ENCODE measurements around the gene SEMA6A. TPM values are rescaled to one million over a fixed set of nuclear protein-coding genes. Genes with fewer than 3 reads are reported as not detected.

Gene SEMA6A
- total and polyA plus RNA-seq, 4 donors: 3.4 to 31.6 (median 12.0) TPM

DNA sequence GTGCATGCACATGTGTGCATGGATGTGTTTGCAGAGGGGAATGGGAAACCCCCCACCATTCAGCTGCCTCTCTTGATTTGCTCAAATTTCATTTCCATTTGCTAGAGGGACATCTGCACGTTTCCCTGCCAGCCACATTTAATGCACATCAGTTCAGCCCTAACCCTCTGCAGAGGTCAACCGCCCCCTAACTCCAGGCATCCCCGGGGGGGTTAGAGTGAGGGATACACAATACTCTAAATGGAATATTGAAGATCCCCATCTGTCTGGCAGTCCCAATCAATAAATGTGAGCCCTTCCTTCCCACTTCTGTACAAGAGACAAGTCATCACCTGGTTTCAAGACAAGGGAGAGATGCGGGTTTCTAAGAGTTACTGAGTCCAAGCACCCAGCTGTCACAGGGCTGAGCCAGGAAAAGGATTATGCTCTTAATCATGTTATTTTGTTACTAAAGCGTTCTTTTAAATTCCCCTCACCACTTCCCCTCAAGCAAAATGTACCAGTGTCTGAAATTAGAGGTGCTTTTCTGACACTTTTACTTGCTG lies 134.1 kb downstream of the SEMA6A start:
- Histone ChIP-seq H3K36me3 (ENCODE audit: control insufficient read depth in 4 of 4, insufficient read depth in 4 of 4, low read length in 4 of 4) (peaks cover 0 to 2% (median 0%) of the 10 kb centered on the region in 4 donors), H3K4me3 (no peak overlapping the region), H3K27ac (ENCODE audit: low read depth in 1 of 2, low read length in 1 of 2) (no peak overlapping the region), H3K4me1 (ENCODE audit: control insufficient read depth in 5 of 5, insufficient read depth in 5 of 5, low read length in 5 of 5) (peaks cover 0 to 12% (median 0%) of the 10 kb centered on the region in 5 donors), H3K9me3 (ENCODE audit: control insufficient read depth in 4 of 4, insufficient read depth in 3 of 4, low read length in 3 of 4) (no peaks in the 10 kb centered on the region), H3K27me3 (ENCODE audit: control insufficient read depth in 3 of 3, insufficient read depth in 3 of 3, low read length in 2 of 3) (no peaks in the 10 kb centered on the region), H3K9ac (ENCODE audit: insufficient read depth in 1 of 2, low read length in 2 of 2) (no peak overlapping the region)
- TF ChIP-seq, protein P1, sequence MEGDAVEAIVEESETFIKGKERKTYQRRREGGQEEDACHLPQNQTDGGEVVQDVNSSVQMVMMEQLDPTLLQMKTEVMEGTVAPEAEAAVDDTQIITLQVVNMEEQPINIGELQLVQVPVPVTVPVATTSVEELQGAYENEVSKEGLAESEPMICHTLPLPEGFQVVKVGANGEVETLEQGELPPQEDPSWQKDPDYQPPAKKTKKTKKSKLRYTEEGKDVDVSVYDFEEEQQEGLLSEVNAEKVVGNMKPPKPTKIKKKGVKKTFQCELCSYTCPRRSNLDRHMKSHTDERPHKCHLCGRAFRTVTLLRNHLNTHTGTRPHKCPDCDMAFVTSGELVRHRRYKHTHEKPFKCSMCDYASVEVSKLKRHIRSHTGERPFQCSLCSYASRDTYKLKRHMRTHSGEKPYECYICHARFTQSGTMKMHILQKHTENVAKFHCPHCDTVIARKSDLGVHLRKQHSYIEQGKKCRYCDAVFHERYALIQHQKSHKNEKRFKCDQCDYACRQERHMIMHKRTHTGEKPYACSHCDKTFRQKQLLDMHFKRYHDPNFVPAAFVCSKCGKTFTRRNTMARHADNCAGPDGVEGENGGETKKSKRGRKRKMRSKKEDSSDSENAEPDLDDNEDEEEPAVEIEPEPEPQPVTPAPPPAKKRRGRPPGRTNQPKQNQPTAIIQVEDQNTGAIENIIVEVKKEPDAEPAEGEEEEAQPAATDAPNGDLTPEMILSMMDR (IDR thresholded peaks at IDR 0.05; ENCODE audit: control extremely low read depth, extremely low read depth): no peak
- ATAC-seq (ENCODE audit: insufficient read depth, low FRiP score): no peak
- no peak for DNase-seq
- 90 to 91% methylated on average over 5 of the region's 5 CpGs for WGBS, 2 donors

- WGBS, 2 donors: 82 to 83% methylated on average over 5 of the region's 5 CpGs
- ATAC-seq (ENCODE audit: insufficient read depth, low FRiP score) (no peak), DNase-seq (no peak)
- H3K9me3 ChIP-seq (ENCODE audit: control insufficient read depth in 4 of 4, insufficient read depth in 3 of 4, low read length in 3 of 4): no peaks in the 10 kb centered on the region
- no peaks in the 10 kb centered on the region for H3K27me3 ChIP-seq (ENCODE audit: control insufficient read depth in 3 of 3, insufficient read depth in 3 of 3, low read length in 2 of 3)
- H3K27ac ChIP-seq (ENCODE audit: low read depth in 1 of 2, low read length in 1 of 2): no peak overlapping the region
- H3K36me3 ChIP-seq (ENCODE audit: control insufficient read depth in 4 of 4, insufficient read depth in 4 of 4, low read length in 4 of 4): no peaks in the 10 kb centered on the region
- H3K9ac ChIP-seq (ENCODE audit: insufficient read depth in 1 of 2, low read length in 2 of 2): no peak overlapping the region
- TF ChIP-seq, protein P1 (IDR thresholded peaks at IDR 0.05; ENCODE audit: control extremely low read depth, extremely low read depth): no peak
- H3K4me3 ChIP-seq: no peak overlapping the region
- H3K4me1 ChIP-seq (ENCODE audit: control insufficient read depth in 5 of 5, insufficient read depth in 5 of 5, low read length in 5 of 5): peaks cover 0 to 12% (median 0%) of the 10 kb centered on the region in 5 donors
Observed at GRCh38 chr5:116439905-116440304, 134.7 kb downstream of the SEMA6A start.

DNA sequence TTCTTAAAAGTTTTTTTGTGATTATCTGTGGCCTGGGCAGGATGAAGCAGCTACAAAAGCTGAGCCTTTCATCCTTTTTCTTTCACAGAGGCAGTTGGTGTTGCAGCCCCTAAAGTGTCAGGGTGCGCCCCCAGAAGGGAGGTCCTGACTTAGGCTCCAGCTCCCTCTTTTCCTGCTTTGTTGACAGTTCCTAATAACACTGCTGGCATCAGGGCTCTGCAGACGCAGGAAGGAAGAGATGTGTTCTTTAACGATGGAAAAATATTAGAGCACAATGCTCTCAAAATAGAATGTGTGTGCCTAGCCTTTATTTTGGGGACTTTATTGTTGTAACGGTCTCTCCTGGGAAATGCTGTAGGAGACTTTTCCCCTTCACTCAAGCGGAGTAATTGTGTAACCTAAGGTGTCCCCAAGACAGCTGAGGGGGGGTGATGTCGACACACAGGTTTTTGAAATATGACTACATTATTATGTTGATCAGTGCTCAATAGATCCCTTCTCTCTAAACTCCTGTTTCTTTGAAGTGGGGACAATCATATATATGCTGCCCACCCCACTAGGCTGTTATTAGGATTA lies 135.6 kb downstream of the SEMA6A start:
- ATAC-seq (ENCODE audit: insufficient read depth, low FRiP score) (no peak), DNase-seq (no peak)
- TF ChIP-seq, protein P1 (IDR thresholded peaks at IDR 0.05; ENCODE audit: control extremely low read depth, extremely low read depth): no peak
- Histone ChIP-seq H3K36me3 (ENCODE audit: control insufficient read depth in 4 of 4, insufficient read depth in 4 of 4, low read length in 4 of 4) (no peaks in the 10 kb centered on the region), H3K27ac (ENCODE audit: low read depth in 1 of 2, low read length in 1 of 2) (no peak overlapping the region), H3K9ac (ENCODE audit: insufficient read depth in 1 of 2, low read length in 2 of 2) (no peak overlapping the region), H3K9me3 (ENCODE audit: control insufficient read depth in 4 of 4, insufficient read depth in 3 of 4, low read length in 3 of 4) (no peaks in the 10 kb centered on the region), H3K27me3 (ENCODE audit: control insufficient read depth in 3 of 3, insufficient read depth in 3 of 3, low read length in 2 of 3) (no peaks in the 10 kb centered on the region), H3K4me3 (no peak overlapping the region), H3K4me1 (ENCODE audit: control insufficient read depth in 5 of 5, insufficient read depth in 5 of 5, low read length in 5 of 5) (peaks cover 0 to 12% (median 0%) of the 10 kb centered on the region in 5 donors)
- WGBS, 2 donors: 47 to 50% methylated on average over 6 of the region's 6 CpGs
